Gastroesophageal sphincter (tissue), 4 donors: ENCODE data around the gene CACNG6. TPM values are rescaled to one million over a fixed set of nuclear protein-coding genes. Genes with fewer than 3 reads are reported as not detected.

Experiments
- ATAC-seq: fragments of 150-250 bp; one replicate; pipeline ENCODE4 v1.9.1; 2016; ENCODE audit warnings: mild to moderate bottlenecking, moderate library complexity
- H3K27ac ChIP-seq, 4 donors: fragments of 200-600 bp; sonication (generic) in 3 of 4; 1 replicate in 3 of 4; 2 replicates in 1 of 4; pipeline ENCODE4 v1.5.1; 2016 to 2019
- H3K27me3 ChIP-seq: fragments of 200-600 bp; sonication (generic); one replicate; pipeline ENCODE4 v1.5.1; 2019
- H3K36me3 ChIP-seq, 2 donors: fragments of 200-600 bp; sonication (generic); one replicate each; pipeline ENCODE4 v1.5.1; 2019; ENCODE audit warnings: control low read depth in 1 of 2
- H3K4me1 ChIP-seq, 3 donors: fragments of 200-600 bp; sonication (generic); 1 replicate in 2 of 3; 2 replicates in 1 of 3; pipeline ENCODE4 v1.5.1; 2016 to 2019; ENCODE audit warnings: control low read depth in 2 of 3
- H3K4me3 ChIP-seq, 2 donors: fragments of 200-600 bp; sonication (generic); one replicate each; pipeline ENCODE4 v1.5.1; 2019; ENCODE audit warnings: mild to moderate bottlenecking in 1 of 2, moderate library complexity in 1 of 2
- H3K9me3 ChIP-seq, 3 donors: fragments of 200-600 bp; sonication (generic); one replicate each; pipeline ENCODE4 v1.5.1; 2017 to 2019; ENCODE audit warnings: control low read depth in 2 of 3
- EP300 ChIP-seq: sonication (generic); formaldehyde crosslinking; IDR thresholded peaks from one replicate; pipeline ENCODE4 v1.6.1; 2017; ENCODE audit warnings: antibody characterized with exemption, mild to moderate bottlenecking
- POLR2A ChIP-seq, 2 donors: fragments of 450-650 bp; IDR thresholded peaks; one replicate each; pipeline ENCODE4 v1.6.1; 2017; ENCODE audit warnings: antibody characterized with exemption in 2 of 2, mild to moderate bottlenecking in 2 of 2, moderate library complexity in 1 of 2
- POLR2AphosphoS5 ChIP-seq: sonication (generic); formaldehyde crosslinking; IDR thresholded peaks from one replicate; pipeline ENCODE4 v1.6.1; 2017; ENCODE audit warnings: antibody characterized with exemption
- WGBS, 2 donors: methylation state at CpG; one replicate each; pipeline ENCODE4 v1.1.5; 2018; ENCODE audit warnings: low coverage in 1 of 2; 5-methylcytosine and 5-hydroxymethylcytosine counted together
- total RNA-seq, 4 donors: library from RNA; depleted of rRNA; stranded (reverse); fragments of >200 nt; gene quantifications; one replicate each; pipeline ENCODE4 v1.1.0, GENCODE V29; 2016
- TF ChIP-seq, protein P1 (sequence below), 4 experiments: fragments of 200-600 bp in 2 of 4; fragments of 450-650 bp in 2 of 4; sonication (generic) in 1 of 4; IDR thresholded peaks; one replicate each; pipeline ENCODE4 v1.5.1; 2017 to 2019; ENCODE audit warnings: antibody characterized with exemption in 4 of 4, mild to moderate bottlenecking in 2 of 4, moderate library complexity in 2 of 4

The CACNG6 gene
- total RNA-seq, 4 donors from 2014 or later = not detected

DNA sequence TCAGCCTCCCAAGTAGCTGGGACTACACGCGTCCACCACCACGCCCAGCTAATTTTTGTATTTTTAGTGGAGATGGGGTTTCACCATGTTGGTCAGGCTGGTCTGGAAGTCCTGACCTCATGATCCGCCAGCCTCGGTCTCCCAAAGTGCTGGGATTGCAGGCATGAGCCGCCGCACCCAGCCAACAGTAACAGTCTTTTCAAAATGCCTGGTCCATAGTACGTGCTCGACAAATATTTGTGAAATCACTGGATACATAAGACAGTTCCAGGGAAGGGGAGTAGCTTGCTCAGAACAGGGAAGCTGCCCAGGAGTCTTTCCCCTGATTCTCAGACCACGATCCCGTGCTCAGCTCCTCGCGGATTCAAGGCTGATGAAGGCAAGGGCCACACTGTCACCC is 30.5 kb downstream of the CACNG6 start:
- H3K9me3 ChIP-seq = peaks cover 0 to 5% (median 0%) of the 10 kb centered on the region in 3 donors
- H3K4me3 ChIP-seq = no peak overlapping the region
- H3K4me1 ChIP-seq = peaks cover 0 to 9% (median 0%) of the 10 kb centered on the region in 3 donors
- WGBS, 2 donors = 83 to 93% methylated on average over 11 to 12 of the region's 13 CpGs
- TF ChIP-seq POLR2AphosphoS5 (no peak), POLR2A (IDR thresholded peaks at IDR 0.05) (no peak), EP300 (no peak)
- TF ChIP-seq, protein P1, sequence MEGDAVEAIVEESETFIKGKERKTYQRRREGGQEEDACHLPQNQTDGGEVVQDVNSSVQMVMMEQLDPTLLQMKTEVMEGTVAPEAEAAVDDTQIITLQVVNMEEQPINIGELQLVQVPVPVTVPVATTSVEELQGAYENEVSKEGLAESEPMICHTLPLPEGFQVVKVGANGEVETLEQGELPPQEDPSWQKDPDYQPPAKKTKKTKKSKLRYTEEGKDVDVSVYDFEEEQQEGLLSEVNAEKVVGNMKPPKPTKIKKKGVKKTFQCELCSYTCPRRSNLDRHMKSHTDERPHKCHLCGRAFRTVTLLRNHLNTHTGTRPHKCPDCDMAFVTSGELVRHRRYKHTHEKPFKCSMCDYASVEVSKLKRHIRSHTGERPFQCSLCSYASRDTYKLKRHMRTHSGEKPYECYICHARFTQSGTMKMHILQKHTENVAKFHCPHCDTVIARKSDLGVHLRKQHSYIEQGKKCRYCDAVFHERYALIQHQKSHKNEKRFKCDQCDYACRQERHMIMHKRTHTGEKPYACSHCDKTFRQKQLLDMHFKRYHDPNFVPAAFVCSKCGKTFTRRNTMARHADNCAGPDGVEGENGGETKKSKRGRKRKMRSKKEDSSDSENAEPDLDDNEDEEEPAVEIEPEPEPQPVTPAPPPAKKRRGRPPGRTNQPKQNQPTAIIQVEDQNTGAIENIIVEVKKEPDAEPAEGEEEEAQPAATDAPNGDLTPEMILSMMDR (IDR thresholded peaks at IDR 0.05) = no peak
- no peaks in the 10 kb centered on the region for H3K36me3 ChIP-seq
- ATAC-seq = no peak
- H3K27ac ChIP-seq = no peak overlapping the region
- H3K27me3 ChIP-seq = peaks cover 73% of the 10 kb centered on the region

GRCh38 chr19:54023191-54023590 is 31.8 kb downstream of the CACNG6 start:
- ATAC-seq = no peak
- no peaks in the 10 kb centered on the region for H3K9me3 ChIP-seq
- no peaks in the 10 kb centered on the region for H3K36me3 ChIP-seq
- WGBS, 2 donors = 21 to 41% methylated on average over 3 of the region's 3 CpGs
- peaks cover 0 to 9% (median 0%) of the 10 kb centered on the region in 3 donors for H3K4me1 ChIP-seq
- H3K27ac ChIP-seq = no peak overlapping the region
- no peak overlapping the region for H3K4me3 ChIP-seq
- peaks cover 75% of the 10 kb centered on the region for H3K27me3 ChIP-seq
- TF ChIP-seq EP300 (no peak), POLR2AphosphoS5 (no peak), POLR2A (IDR thresholded peaks at IDR 0.05) (no peak)
- TF ChIP-seq, protein P1 (IDR thresholded peaks at IDR 0.05) = no peak

DNA sequence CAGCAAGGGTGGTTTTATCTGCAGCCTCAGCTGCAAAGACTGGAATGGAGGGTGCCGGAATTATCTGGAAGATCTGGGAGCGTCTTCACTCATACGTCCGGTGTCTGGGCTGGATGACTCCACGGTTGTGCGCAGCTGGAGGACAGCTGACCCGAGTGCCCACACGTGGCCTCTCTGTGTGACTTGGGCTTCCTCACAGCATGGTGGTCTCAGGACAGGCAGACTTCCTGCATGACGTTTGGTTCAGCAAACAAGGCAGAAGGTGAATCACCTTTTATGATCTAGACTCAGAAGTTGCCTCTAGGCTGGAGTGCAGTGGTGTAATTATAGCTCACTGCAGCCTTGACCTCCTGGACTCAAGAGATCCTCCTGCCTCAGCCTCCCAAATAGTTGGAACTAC is 33.2 kb downstream of the CACNG6 start:
- Histone ChIP-seq H3K4me1 (peaks cover 0 to 9% (median 0%) of the 10 kb centered on the region in 3 donors), H3K27ac (no peak overlapping the region), H3K36me3 (no peaks in the 10 kb centered on the region), H3K27me3 (peaks cover 82% of the 10 kb centered on the region), H3K4me3 (no peak overlapping the region), H3K9me3 (no peaks in the 10 kb centered on the region)
- ATAC-seq = no peak
- TF ChIP-seq POLR2A (IDR thresholded peaks at IDR 0.05) (no peak), EP300 (no peak), POLR2AphosphoS5 (no peak)
- TF ChIP-seq, protein P1 (IDR thresholded peaks at IDR 0.05) = no peak
- WGBS, 2 donors = 80% methylated on average over 1 of the region's 9 CpGs; no CpG with 5 or more reads in 1 of the 2 donors

DNA sequence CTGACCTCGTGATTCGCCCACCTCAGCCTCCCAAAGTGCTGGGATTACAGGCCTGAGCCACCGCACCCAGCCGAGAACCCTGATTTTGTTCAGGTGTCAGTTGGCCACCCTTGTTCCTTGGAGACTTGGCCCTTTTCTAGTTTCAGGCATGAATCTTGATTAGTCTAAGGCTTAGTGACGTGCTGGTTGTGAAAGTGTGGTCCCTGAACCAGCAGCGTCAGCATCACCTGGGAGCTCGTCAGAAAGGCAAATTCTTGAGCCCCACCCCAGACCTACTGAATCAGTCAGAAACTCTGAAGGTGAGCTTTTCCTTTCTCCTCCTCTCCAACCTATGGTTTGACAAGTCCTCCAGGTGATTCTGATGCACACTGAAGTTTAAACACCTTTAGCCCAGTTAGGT is 35.2 kb downstream of the CACNG6 start:
- Histone ChIP-seq H3K36me3 (no peaks in the 10 kb centered on the region), H3K27ac (no peak overlapping the region), H3K9me3 (no peaks in the 10 kb centered on the region), H3K4me1 (peaks cover 0 to 9% (median 0%) of the 10 kb centered on the region in 3 donors), H3K4me3 (no peak overlapping the region), H3K27me3 (peaks cover 97% of the 10 kb centered on the region)
- ATAC-seq = no peak
- no peak for TF ChIP-seq POLR2A (IDR thresholded peaks at IDR 0.05)
- TF ChIP-seq EP300 = no peak
- TF ChIP-seq, protein P1 (IDR thresholded peaks at IDR 0.05) = no peak
- TF ChIP-seq POLR2AphosphoS5 = no peak
- WGBS, 2 donors = 61 to 79% methylated on average over 2 to 3 of the region's 7 CpGs

GRCh38 chr19:54029301-54029700 is 37.9 kb downstream of the CACNG6 start:
- Histone ChIP-seq H3K36me3 (no peaks in the 10 kb centered on the region), H3K27me3 (peaks cover 97% of the 10 kb centered on the region), H3K4me1 (no peaks in the 10 kb centered on the region), H3K4me3 (no peak overlapping the region), H3K9me3 (no peaks in the 10 kb centered on the region), H3K27ac (no peak overlapping the region)
- no peak for TF ChIP-seq EP300
- TF ChIP-seq, protein P1 (IDR thresholded peaks at IDR 0.05) = no peak
- no peak for TF ChIP-seq POLR2A (IDR thresholded peaks at IDR 0.05)
- no peak for TF ChIP-seq POLR2AphosphoS5
- 82 to 84% methylated on average over 3 of the region's 3 CpGs for WGBS, 2 donors
- no peak for ATAC-seq
